Measurements from ENCODE around the gene TMEM263. TPM values are rescaled to one million over a fixed set of nuclear protein-coding genes. Genes with fewer than 3 reads are reported as not detected.

Gene TMEM263
- total RNA-seq, 1 donor from 2014 or later = 37.6 TPM

- peak overlapping the region; percentile 98 for H3K27ac Mint-ChIP-seq
These were observed 406 bp downstream of the TMEM263 start for GRCh38 chr12:106956048-106956578.

GRCh38 chr12:106957583-106957982 lies 1.9 kb downstream of the TMEM263 start:
- Mint-ChIP-seq H3K27me3 (peaks cover 4% of the 10 kb centered on the region), H3K27ac (peak overlapping the region; percentile 98), H3K4me3 (ENCODE audit: low read depth) (peak overlapping the region; percentile 93), H3K36me3 (ENCODE audit: insufficient read depth) (no peaks in the 10 kb centered on the region), H3K4me1 (ENCODE audit: low read depth) (peaks cover 14% of the 10 kb centered on the region), H3K9me3 (ENCODE audit: low read depth) (no peaks in the 10 kb centered on the region)
- no peak for TF ChIP-seq CTCF (IDR thresholded peaks at IDR 0.05; ENCODE audit: unreplicated experiment)
- no peak for DNase-seq (ENCODE audit: low spot score, unreplicated experiment)

More at GRCh38 chr12:106956048-106956578, 406 bp downstream of the TMEM263 start:
- Mint-ChIP-seq H3K9me3 (ENCODE audit: low read depth) (no peaks in the 10 kb centered on the region), H3K4me3 (ENCODE audit: low read depth) (peak overlapping the region; percentile 93), H3K4me1 (ENCODE audit: low read depth) (peaks cover 11% of the 10 kb centered on the region), H3K27me3 (peaks cover 15% of the 10 kb centered on the region), H3K36me3 (ENCODE audit: insufficient read depth) (no peaks in the 10 kb centered on the region)
- no peak for TF ChIP-seq CTCF (IDR thresholded peaks at IDR 0.05; ENCODE audit: unreplicated experiment)
- DNase-seq (ENCODE audit: low spot score, unreplicated experiment) = no peak

- peaks cover 20% of the 10 kb centered on the region for H3K4me1 Mint-ChIP-seq (ENCODE audit: low read depth)
- H3K27me3 Mint-ChIP-seq = no peaks in the 10 kb centered on the region
- H3K9me3 Mint-ChIP-seq (ENCODE audit: low read depth) = no peaks in the 10 kb centered on the region
- H3K27ac Mint-ChIP-seq = no peak overlapping the region
- peaks cover 6% of the 10 kb centered on the region for H3K36me3 Mint-ChIP-seq (ENCODE audit: insufficient read depth)
- H3K4me3 Mint-ChIP-seq (ENCODE audit: low read depth) = no peak overlapping the region
- no peak for DNase-seq (ENCODE audit: low spot score, unreplicated experiment)
- no peak for TF ChIP-seq CTCF (IDR thresholded peaks at IDR 0.05; ENCODE audit: unreplicated experiment)
These were observed 4.7 kb downstream of the TMEM263 start for GRCh38 chr12:106960443-106960842.

GRCh38 chr12:106962286-106962685 lies 6.6 kb downstream of the TMEM263 start:
- TF ChIP-seq CTCF (IDR thresholded peaks at IDR 0.05; ENCODE audit: unreplicated experiment) = no peak
- Mint-ChIP-seq H3K27ac (no peak overlapping the region), H3K36me3 (ENCODE audit: insufficient read depth) (peaks cover 9% of the 10 kb centered on the region), H3K27me3 (no peaks in the 10 kb centered on the region), H3K9me3 (ENCODE audit: low read depth) (no peaks in the 10 kb centered on the region), H3K4me1 (ENCODE audit: low read depth) (peaks cover 18% of the 10 kb centered on the region), H3K4me3 (ENCODE audit: low read depth) (no peak overlapping the region)
- DNase-seq (ENCODE audit: low spot score, unreplicated experiment) = no peak

- DNase-seq (ENCODE audit: low spot score, unreplicated experiment) = no peak
- H3K9me3 Mint-ChIP-seq (ENCODE audit: low read depth) = no peaks in the 10 kb centered on the region
- peaks cover 19% of the 10 kb centered on the region for H3K36me3 Mint-ChIP-seq (ENCODE audit: insufficient read depth)
- H3K27me3 Mint-ChIP-seq = no peaks in the 10 kb centered on the region
- H3K4me3 Mint-ChIP-seq (ENCODE audit: low read depth) = no peak overlapping the region
- TF ChIP-seq CTCF (IDR thresholded peaks at IDR 0.05; ENCODE audit: unreplicated experiment) = no peak
- H3K27ac Mint-ChIP-seq = no peak overlapping the region
- H3K4me1 Mint-ChIP-seq (ENCODE audit: low read depth) = peaks cover 9% of the 10 kb centered on the region
These were observed 8.8 kb downstream of the TMEM263 start for GRCh38 chr12:106964526-106964925.
